Endothelial cell of umbilical vein (primary cell): ENCODE data around the gene ATP2B2.

Source experiments
- EZH2 ChIP-seq: IDR thresholded peaks from 2 replicates; pipeline ENCODE4 v1.6.1; 2012; ENCODE audit warnings: borderline replicate concordance, low read depth, mild to moderate bottlenecking, moderate library complexity, low read length, inconsistent platforms; ENCODE audit not compliant: severe bottlenecking
- FOS ChIP-seq: IDR thresholded peaks from 2 replicates; pipeline ENCODE4 v1.6.1; 2011; ENCODE audit warnings: mild to moderate bottlenecking, low read length, moderate library complexity, borderline replicate concordance; ENCODE audit not compliant: insufficient read depth
- GATA2 ChIP-seq: IDR thresholded peaks from 2 replicates; pipeline ENCODE4 v1.7.0; 2011; ENCODE audit warnings: low read depth, mild to moderate bottlenecking, moderate library complexity, mixed read lengths, low read length; ENCODE audit not compliant: insufficient read length, insufficient read depth
- JUN ChIP-seq: IDR thresholded peaks from 2 replicates; pipeline ENCODE4 v1.6.1; 2011; ENCODE audit warnings: borderline replicate concordance, low read depth; ENCODE audit not compliant: insufficient read length, insufficient read depth
- MYC ChIP-seq: IDR thresholded peaks from one replicate; pipeline ENCODE4 v1.6.1; 2011; ENCODE audit warnings: mild to moderate bottlenecking, low read depth, low read length
- POLR2A ChIP-seq: IDR thresholded peaks from 2 replicates; pipeline ENCODE4 v1.6.1; 2012; ENCODE audit warnings: low read depth, mild to moderate bottlenecking, control low read depth, low read length
- POLR2AphosphoS5 ChIP-seq: IDR thresholded peaks from 2 replicates; pipeline ENCODE4 v1.6.1; 2012; ENCODE audit warnings: low read depth, mild to moderate bottlenecking, control low read depth, low read length, moderate library complexity; ENCODE audit not compliant: insufficient read depth
- TF ChIP-seq, protein P1 (sequence below), 2 donors: IDR thresholded peaks; 1 replicate in 1 of 2; 2 replicates in 1 of 2; pipeline ENCODE4 v1.5.1; 2011; ENCODE audit warnings: low read length in 2 of 2, mild to moderate bottlenecking in 2 of 2, moderate library complexity in 2 of 2, control low read depth in 1 of 2, inconsistent platforms in 1 of 2, low read depth in 1 of 2; ENCODE audit not compliant: insufficient read depth in 1 of 2; ENCODE audit errors: extremely low read depth in 1 of 2
- TF ChIP-seq, protein P2 (sequence below): IDR thresholded peaks from 2 replicates; pipeline ENCODE4 v1.6.1; 2011; ENCODE audit not compliant: insufficient read depth, insufficient read length

DNA sequence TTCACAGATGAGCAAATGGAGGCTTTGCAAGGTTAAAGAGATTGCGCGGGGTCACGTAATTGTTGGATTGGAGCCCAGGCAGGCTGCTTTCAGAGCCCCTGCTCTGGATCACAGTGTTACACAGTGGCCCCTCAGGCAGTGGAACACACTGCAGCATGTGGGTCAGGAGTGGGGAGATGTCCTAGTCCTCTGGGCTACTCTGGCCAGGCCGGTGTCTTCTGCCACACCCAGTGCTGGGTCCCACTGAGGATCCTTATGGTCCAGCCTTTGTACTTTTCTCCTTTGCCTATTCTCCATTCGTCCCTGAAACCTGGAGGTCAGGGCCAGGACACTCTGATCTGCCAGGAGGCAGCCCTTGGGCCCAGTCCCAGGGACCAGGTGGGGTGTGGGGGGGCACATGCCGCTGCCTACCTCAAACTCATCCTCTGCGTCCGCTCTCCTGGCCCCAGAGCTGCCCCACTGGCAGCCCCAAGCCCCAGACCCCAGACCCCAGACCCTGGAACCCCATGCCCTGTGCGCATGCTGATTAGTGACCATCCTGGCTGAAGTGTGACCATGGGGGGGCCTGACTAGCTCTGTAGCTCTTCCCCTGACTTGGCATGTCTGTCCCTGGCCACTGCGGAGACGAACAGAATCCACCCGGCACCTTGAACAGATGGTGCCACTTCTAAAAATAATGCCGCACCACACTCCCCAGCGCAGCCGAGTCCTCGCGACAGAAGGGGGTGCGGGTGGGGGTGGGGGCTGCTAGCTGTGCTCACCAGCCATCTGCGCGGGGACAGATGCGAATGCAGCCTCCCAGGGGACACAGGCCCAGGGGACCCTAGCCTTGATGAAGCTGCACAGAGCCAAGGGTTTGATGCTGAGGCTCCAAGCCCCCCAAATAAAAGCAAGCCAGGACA, 41.6 kb downstream of the ATP2B2 start:
- no peak for TF ChIP-seq POLR2A
- no peak for TF ChIP-seq POLR2AphosphoS5
- no peak for TF ChIP-seq EZH2
- TF ChIP-seq, protein P1, sequence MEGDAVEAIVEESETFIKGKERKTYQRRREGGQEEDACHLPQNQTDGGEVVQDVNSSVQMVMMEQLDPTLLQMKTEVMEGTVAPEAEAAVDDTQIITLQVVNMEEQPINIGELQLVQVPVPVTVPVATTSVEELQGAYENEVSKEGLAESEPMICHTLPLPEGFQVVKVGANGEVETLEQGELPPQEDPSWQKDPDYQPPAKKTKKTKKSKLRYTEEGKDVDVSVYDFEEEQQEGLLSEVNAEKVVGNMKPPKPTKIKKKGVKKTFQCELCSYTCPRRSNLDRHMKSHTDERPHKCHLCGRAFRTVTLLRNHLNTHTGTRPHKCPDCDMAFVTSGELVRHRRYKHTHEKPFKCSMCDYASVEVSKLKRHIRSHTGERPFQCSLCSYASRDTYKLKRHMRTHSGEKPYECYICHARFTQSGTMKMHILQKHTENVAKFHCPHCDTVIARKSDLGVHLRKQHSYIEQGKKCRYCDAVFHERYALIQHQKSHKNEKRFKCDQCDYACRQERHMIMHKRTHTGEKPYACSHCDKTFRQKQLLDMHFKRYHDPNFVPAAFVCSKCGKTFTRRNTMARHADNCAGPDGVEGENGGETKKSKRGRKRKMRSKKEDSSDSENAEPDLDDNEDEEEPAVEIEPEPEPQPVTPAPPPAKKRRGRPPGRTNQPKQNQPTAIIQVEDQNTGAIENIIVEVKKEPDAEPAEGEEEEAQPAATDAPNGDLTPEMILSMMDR (IDR thresholded peaks at IDR 0.05; ENCODE audit: extremely low read depth in 1 of 2, insufficient read depth in 1 of 2, low read depth in 1 of 2, low read length in 2 of 2) = no peak
- TF ChIP-seq MYC = no peak
- TF ChIP-seq, protein P2, sequence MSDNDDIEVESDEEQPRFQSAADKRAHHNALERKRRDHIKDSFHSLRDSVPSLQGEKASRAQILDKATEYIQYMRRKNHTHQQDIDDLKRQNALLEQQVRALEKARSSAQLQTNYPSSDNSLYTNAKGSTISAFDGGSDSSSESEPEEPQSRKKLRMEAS = no peak
- no peak for TF ChIP-seq JUN
- TF ChIP-seq FOS = no peak
- TF ChIP-seq GATA2 = no peak
